ENCODE results near the gene ERICH6.
"Not testable (repeated sequence)": the region's sequence is repeated elsewhere in the genome, so short reads cannot be mapped to it uniquely, and the experiment has no call there.

ERICH6 gene

GRCh38 chr3:150627557-150627956 is 76.2 kb downstream of the ERICH6 start:
- H3K4me3 ChIP-seq (ENCODE audit: low read depth, low read length) = no peak overlapping the region
- TF ChIP-seq CTCF (IDR thresholded peaks at IDR 0.05; ENCODE audit: borderline replicate concordance, insufficient read depth, low read depth, low read length) = no peak

GRCh38 chr3:150626148-150626930 is 77.4 kb downstream of the ERICH6 start:
- TF ChIP-seq CTCF (IDR thresholded peaks at IDR 0.05; ENCODE audit: borderline replicate concordance, insufficient read depth, low read depth, low read length) = no peak
- H3K4me3 ChIP-seq (ENCODE audit: low read depth, low read length) = no peak overlapping the region

GRCh38 chr3:150623945-150624344 is 79.8 kb downstream of the ERICH6 start:
- TF ChIP-seq CTCF (IDR thresholded peaks at IDR 0.05; ENCODE audit: borderline replicate concordance, insufficient read depth, low read depth, low read length) = no peak
- H3K4me3 ChIP-seq (ENCODE audit: low read depth, low read length) = no peak overlapping the region

GRCh38 chr3:150622955-150623354 is 80.8 kb downstream of the ERICH6 start:
- not testable (repeated sequence) for H3K4me3 ChIP-seq (ENCODE audit: low read depth, low read length)

GRCh38 chr3:150620002-150620689 is 83.6 kb downstream of the ERICH6 start:
- H3K4me3 ChIP-seq (ENCODE audit: low read depth, low read length) = no peak overlapping the region
- TF ChIP-seq CTCF (IDR thresholded peaks at IDR 0.05; ENCODE audit: borderline replicate concordance, insufficient read depth, low read depth, low read length) = no peak

GRCh38 chr3:150613709-150614480 is 89.8 kb downstream of the ERICH6 start:
- no peak overlapping the region for H3K4me3 ChIP-seq (ENCODE audit: low read depth, low read length)
- no peak for TF ChIP-seq CTCF (IDR thresholded peaks at IDR 0.05; ENCODE audit: borderline replicate concordance, insufficient read depth, low read depth, low read length)

DNA sequence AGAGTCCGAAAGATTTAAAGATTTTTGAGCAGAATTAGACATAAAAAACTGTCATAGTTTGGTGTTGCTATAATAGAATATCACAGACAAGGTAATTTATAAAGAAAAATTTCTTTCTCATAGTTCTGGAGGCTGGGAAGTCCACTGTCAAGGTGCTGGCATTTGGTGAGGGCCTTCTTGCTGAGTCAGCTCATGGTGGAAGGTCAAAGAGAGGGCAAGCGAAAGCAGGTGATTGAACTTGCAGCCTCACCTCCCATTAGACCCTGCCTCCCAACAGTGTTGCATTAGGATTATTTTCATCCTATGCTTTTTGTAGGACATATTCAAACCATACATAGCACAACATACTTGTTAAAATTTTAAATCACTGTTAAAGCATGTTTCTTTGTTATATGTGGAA is 90.7 kb downstream of the ERICH6 start:
- no peak for TF ChIP-seq CTCF (IDR thresholded peaks at IDR 0.05; ENCODE audit: borderline replicate concordance, insufficient read depth, low read depth, low read length)

More for the DNA sequence above, 90.7 kb downstream of the ERICH6 start:
- H3K4me3 ChIP-seq (ENCODE audit: low read depth, low read length) = no peak overlapping the region

Measured in GM12875 (cell line).